ACC112 (cell line): ENCODE data around the gene ANKRD60.
A peak's percentile ranks its signal among the peaks of the same experiment; 100 is the strongest.

Source experiments
- H2AFZ ChIP-seq: fragments of 200-600 bp; sonication (generic); one replicate; pipeline ENCODE4 v1.6.0; 2017; ENCODE audit warnings: antibody characterized with exemption, low read length; ENCODE audit not compliant: unreplicated experiment
- H3K27ac ChIP-seq: fragments of 200-600 bp; sonication (generic); 2 replicates; pipeline ENCODE4 v1.5.1; 2014; ENCODE audit warnings: low read depth, mild to moderate bottlenecking, antibody characterized with exemption, low read length, moderate library complexity
- H3K27me3 ChIP-seq: fragments of 200-600 bp; sonication (generic); 2 replicates; pipeline ENCODE4 v1.6.1; 2014; ENCODE audit warnings: mild to moderate bottlenecking, antibody characterized with exemption, low read length, moderate library complexity, mixed read lengths; ENCODE audit not compliant: insufficient read depth
- H3K36me3 ChIP-seq: fragments of 200-600 bp; sonication (generic); 2 replicates; pipeline ENCODE4 v1.6.1; 2016; ENCODE audit warnings: mild to moderate bottlenecking, antibody characterized with exemption, low read length, moderate library complexity, mixed read lengths; ENCODE audit not compliant: insufficient read depth
- H3K4me1 ChIP-seq: fragments of 200-600 bp; sonication (generic); one replicate; pipeline ENCODE4 v1.6.1; 2016; ENCODE audit warnings: low read length, mixed read lengths; ENCODE audit not compliant: insufficient read depth, unreplicated experiment, control insufficient read depth
- H3K4me3 ChIP-seq: fragments of 200-600 bp; sonication (generic); 2 replicates; pipeline ENCODE4 v1.5.1; 2014; ENCODE audit warnings: mild to moderate bottlenecking, low read depth, low read length
- H3K79me2 ChIP-seq: fragments of 200-600 bp; sonication (generic); one replicate; pipeline ENCODE4 v1.6.0; 2016; ENCODE audit warnings: low read length; ENCODE audit not compliant: control insufficient read depth, unreplicated experiment, insufficient read depth

ANKRD60 gene

GRCh38 chr20:58261660-58262059, 33.2 kb upstream of the ANKRD60 start:
- Histone ChIP-seq H2AFZ (no peak overlapping the region), H3K4me1 (peaks cover 8% of the 10 kb centered on the region), H3K27me3 (no peaks in the 10 kb centered on the region), H3K79me2 (no peaks in the 10 kb centered on the region), H3K27ac (no peak overlapping the region), H3K4me3 (no peak overlapping the region), H3K36me3 (peaks cover 17% of the 10 kb centered on the region)

- Histone ChIP-seq H3K4me1 (peaks cover 8% of the 10 kb centered on the region), H2AFZ (no peak overlapping the region), H3K27ac (no peak overlapping the region), H3K4me3 (no peak overlapping the region), H3K79me2 (no peaks in the 10 kb centered on the region), H3K27me3 (no peaks in the 10 kb centered on the region), H3K36me3 (peaks cover 17% of the 10 kb centered on the region)
Observed at GRCh38 chr20:58260006-58260405, 31.6 kb upstream of the ANKRD60 start.

- H3K79me2 ChIP-seq, result peaks cover 3% of the 10 kb centered on the region
- no peak overlapping the region for H2AFZ ChIP-seq
Observed at GRCh38 chr20:58256842-58257241, 28.4 kb upstream of the ANKRD60 start.

DNA sequence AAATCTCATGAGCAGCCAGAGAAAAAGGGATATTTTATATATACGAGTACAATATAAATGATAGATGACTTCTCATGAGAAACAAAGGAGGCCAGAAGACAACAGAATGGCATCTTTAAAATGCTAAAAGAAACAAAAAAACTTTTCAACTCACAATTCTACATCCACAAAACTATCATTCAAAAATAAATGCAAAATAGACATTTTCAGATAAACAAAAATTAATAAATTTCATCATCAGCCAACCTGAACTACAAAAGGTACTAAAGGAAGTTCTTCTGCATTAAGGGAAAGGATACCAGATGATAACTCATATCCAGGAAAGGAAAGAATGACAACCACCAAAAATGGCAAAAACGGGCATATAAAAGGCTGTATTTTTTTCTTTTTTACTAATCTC, 27.9 kb upstream of the ANKRD60 start:
- Histone ChIP-seq H2AFZ (no peak overlapping the region), H3K79me2 (peaks cover 9% of the 10 kb centered on the region), H3K36me3 (peaks cover 22% of the 10 kb centered on the region), H3K27ac (no peak overlapping the region), H3K4me3 (no peak overlapping the region), H3K4me1 (peaks cover 22% of the 10 kb centered on the region), H3K27me3 (no peaks in the 10 kb centered on the region)

More at GRCh38 chr20:58256842-58257241, 28.4 kb upstream of the ANKRD60 start:
- no peak overlapping the region for H3K4me3 ChIP-seq
- H3K4me1 ChIP-seq, result peaks cover 17% of the 10 kb centered on the region
- H3K36me3 ChIP-seq, result peaks cover 22% of the 10 kb centered on the region
- H3K27ac ChIP-seq, result no peak overlapping the region
- H3K27me3 ChIP-seq, result no peaks in the 10 kb centered on the region

- no peak overlapping the region for H2AFZ ChIP-seq
- H3K4me1 ChIP-seq, result peaks cover 22% of the 10 kb centered on the region
Observed at GRCh38 chr20:58254890-58255289, 26.4 kb upstream of the ANKRD60 start.

GRCh38 chr20:58251979-58252591, 23.6 kb upstream of the ANKRD60 start:
- H3K27ac ChIP-seq, result peak overlapping the region; percentile 73
- H3K27me3 ChIP-seq, result no peaks in the 10 kb centered on the region
- H3K4me3 ChIP-seq, result no peak overlapping the region
- peaks cover 11% of the 10 kb centered on the region for H3K36me3 ChIP-seq
- peaks cover 14% of the 10 kb centered on the region for H3K4me1 ChIP-seq
- peaks cover 22% of the 10 kb centered on the region for H3K79me2 ChIP-seq
- H2AFZ ChIP-seq, result no peak overlapping the region

More at GRCh38 chr20:58254890-58255289, 26.4 kb upstream of the ANKRD60 start:
- Histone ChIP-seq H3K79me2 (peaks cover 22% of the 10 kb centered on the region), H3K4me3 (no peak overlapping the region), H3K27me3 (no peaks in the 10 kb centered on the region), H3K27ac (no peak overlapping the region), H3K36me3 (peaks cover 22% of the 10 kb centered on the region)

GRCh38 chr20:58251348-58251978, 23.0 kb upstream of the ANKRD60 start:
- peaks cover 14% of the 10 kb centered on the region for H3K4me1 ChIP-seq
- peak overlapping the region; percentile 73 for H3K27ac ChIP-seq
- no peak overlapping the region for H3K4me3 ChIP-seq
- H2AFZ ChIP-seq, result no peak overlapping the region
- H3K27me3 ChIP-seq, result no peaks in the 10 kb centered on the region
- peaks cover 22% of the 10 kb centered on the region for H3K79me2 ChIP-seq
- peaks cover 16% of the 10 kb centered on the region for H3K36me3 ChIP-seq

DNA sequence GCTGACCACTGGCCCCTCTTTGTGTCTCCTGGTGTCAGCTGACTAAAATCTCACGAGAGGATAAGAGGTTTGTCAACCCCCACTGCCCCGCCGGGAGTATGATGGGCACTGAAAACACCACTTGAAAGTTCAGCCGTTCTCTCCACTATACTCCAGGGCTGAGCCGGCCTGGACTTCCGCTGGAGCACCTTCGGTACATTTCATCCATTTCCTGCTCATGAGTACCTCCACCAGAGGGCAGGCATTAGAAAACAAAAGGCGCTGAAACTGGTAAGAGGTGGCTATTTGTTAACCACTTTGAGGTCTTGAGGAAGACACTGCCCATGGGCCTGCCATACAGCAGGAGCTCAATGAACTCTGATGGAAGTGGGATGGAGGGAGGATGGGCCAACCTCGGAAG, 17.9 kb upstream of the ANKRD60 start:
- no peak overlapping the region for H3K4me3 ChIP-seq
- H3K27me3 ChIP-seq, result no peaks in the 10 kb centered on the region
- H3K36me3 ChIP-seq, result peaks cover 25% of the 10 kb centered on the region
- no peak overlapping the region for H2AFZ ChIP-seq
- peaks cover 14% of the 10 kb centered on the region for H3K79me2 ChIP-seq
- peaks cover under 1% of the 10 kb centered on the region for H3K4me1 ChIP-seq
- H3K27ac ChIP-seq, result no peak overlapping the region

DNA sequence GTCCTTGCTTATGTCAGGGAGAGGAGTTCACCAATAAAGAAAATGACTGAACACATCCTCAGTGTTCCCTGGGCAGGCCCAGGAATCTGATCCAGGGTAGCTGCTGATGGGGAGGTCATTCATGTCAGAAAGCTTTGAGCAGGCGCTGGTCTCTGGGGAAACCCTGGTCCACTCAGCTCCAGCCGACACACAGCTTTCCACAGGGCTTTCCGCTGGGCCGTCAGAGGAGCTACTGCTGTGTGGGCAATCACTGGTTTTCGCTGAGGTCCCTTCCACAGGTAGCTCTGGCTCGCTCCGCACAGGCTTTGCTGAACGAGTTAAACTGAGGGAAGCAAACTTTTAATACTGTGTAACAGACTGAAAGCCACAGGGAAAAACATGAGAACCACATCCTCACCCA, 17.5 kb upstream of the ANKRD60 start:
- H3K79me2 ChIP-seq, result peaks cover 10% of the 10 kb centered on the region
- H2AFZ ChIP-seq, result no peak overlapping the region
- no peak overlapping the region for H3K27ac ChIP-seq
- no peaks in the 10 kb centered on the region for H3K27me3 ChIP-seq
- H3K4me1 ChIP-seq, result no peaks in the 10 kb centered on the region
- H3K36me3 ChIP-seq, result peaks cover 25% of the 10 kb centered on the region
- H3K4me3 ChIP-seq, result no peak overlapping the region

GRCh38 chr20:58245181-58245891, 16.9 kb upstream of the ANKRD60 start:
- no peak overlapping the region for H3K4me3 ChIP-seq
- peaks cover 25% of the 10 kb centered on the region for H3K36me3 ChIP-seq
- H3K27ac ChIP-seq, result no peak overlapping the region
- H2AFZ ChIP-seq, result no peak overlapping the region
- peaks cover 5% of the 10 kb centered on the region for H3K79me2 ChIP-seq
- H3K4me1 ChIP-seq, result no peaks in the 10 kb centered on the region
- no peaks in the 10 kb centered on the region for H3K27me3 ChIP-seq
